ENCODE data around the gene EFCAB7. TPM values are rescaled to one million over a fixed set of nuclear protein-coding genes. Genes with fewer than 3 reads are reported as not detected.

EFCAB7 gene
- polyA plus RNA-seq, 2 donors: 2.0 to 2.8 TPM

DNA sequence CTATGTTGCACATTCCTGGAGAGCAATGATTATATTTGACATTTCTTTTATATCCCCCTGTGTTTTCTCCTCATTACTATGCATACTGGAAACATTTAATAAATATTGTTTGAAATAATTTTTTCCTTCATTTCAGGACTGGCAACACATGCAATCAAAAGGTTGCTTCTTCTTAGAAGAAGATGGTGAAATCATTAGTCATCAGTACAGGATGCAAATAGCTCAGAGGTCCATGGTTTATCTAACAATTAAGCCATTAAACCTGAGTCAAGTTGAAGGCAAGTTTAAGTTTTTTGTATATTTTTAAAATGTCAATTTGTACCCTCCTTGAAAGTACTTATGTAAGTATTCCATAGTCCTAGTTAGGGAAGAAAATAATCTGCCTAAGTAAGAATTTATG is 22.5 kb downstream of the EFCAB7 start:
- Histone ChIP-seq H3K4me1 (ENCODE audit: control insufficient read depth in 2 of 2, insufficient read depth in 2 of 2, low read length in 1 of 2) (no peaks in the 10 kb centered on the region), H3K27ac (ENCODE audit: low read depth in 2 of 2, low read length in 1 of 2) (no peak overlapping the region), H3K27me3 (ENCODE audit: control insufficient read depth in 1 of 2, insufficient read depth in 2 of 2, low read length in 2 of 2) (no peaks in the 10 kb centered on the region), H3K36me3 (ENCODE audit: control insufficient read depth in 2 of 2, insufficient read depth in 2 of 2, low read length in 1 of 2) (no peaks in the 10 kb centered on the region), H3K9me3 (ENCODE audit: control insufficient read depth in 2 of 2, insufficient read depth in 1 of 2, low read depth in 1 of 2, low read length in 1 of 2) (no peaks in the 10 kb centered on the region), H3K4me3 (ENCODE audit: low read depth in 1 of 2, low read length in 2 of 2) (no peak overlapping the region)

DNA sequence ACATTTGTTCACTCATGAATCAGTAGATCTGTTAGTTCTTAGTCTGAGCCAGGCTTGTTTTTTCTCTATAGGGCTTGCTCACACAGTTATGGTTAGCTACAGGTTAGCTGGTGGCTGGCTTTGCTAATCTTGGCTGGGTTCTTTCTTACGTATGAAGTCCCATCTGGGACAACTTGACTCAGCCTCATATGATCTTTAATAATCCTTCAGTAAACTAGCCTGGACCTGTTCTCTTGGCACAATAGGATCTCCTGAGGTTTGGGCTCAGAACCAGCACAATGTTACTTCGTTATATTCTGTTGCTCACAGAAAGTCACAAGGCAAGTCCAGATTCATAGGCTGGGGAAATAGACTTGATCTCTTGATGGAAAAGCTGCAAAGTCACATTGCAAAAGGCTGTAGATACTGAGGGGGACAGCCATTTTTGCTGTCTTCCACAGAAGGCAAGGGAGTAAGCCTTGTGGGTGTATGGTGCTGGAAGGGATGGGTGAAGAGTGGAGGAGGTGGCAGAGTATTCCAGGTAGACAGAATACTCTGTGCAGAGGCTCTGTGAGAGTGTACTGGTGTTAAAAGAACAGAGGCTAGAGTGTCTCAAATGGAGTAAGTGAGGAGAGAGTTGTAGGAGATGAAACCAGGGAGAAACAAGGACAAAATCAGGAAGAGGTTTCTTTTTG is 24.4 kb downstream of the EFCAB7 start:
- 50 to 75% methylated on average over 2 of the region's 2 CpGs for WGBS, 2 donors
- Histone ChIP-seq H3K9me3 (ENCODE audit: control insufficient read depth in 2 of 2, insufficient read depth in 1 of 2, low read depth in 1 of 2, low read length in 1 of 2) (no peaks in the 10 kb centered on the region), H3K4me1 (ENCODE audit: control insufficient read depth in 2 of 2, insufficient read depth in 2 of 2, low read length in 1 of 2) (no peaks in the 10 kb centered on the region), H3K27ac (ENCODE audit: low read depth in 2 of 2, low read length in 1 of 2) (peak overlapping the region; percentile 68 to 72), H3K27me3 (ENCODE audit: control insufficient read depth in 1 of 2, insufficient read depth in 2 of 2, low read length in 2 of 2) (no peaks in the 10 kb centered on the region), H3K36me3 (ENCODE audit: control insufficient read depth in 2 of 2, insufficient read depth in 2 of 2, low read length in 1 of 2) (no peaks in the 10 kb centered on the region), H3K4me3 (ENCODE audit: low read depth in 1 of 2, low read length in 2 of 2) (no peak overlapping the region)

DNA sequence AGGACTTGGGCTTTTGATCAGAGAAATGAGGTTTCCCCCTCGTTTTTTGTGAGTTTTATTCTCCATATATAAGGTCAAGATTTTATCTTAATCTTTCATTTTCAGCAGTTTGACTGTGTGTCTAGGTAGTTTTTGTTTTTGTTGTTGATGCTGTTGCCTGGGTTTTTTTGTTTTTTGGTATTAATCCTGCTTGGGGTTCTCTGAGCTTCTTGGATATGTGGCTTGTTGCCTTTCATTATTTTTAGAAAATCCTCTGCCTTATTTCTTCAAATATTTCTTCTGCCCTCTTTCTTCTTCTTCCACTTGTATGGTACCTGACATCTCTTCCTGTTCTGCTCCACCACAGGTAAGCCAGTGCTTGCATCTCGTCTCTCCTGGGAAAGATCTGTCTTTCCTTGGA is 25.0 kb downstream of the EFCAB7 start:
- H3K9me3 ChIP-seq (ENCODE audit: control insufficient read depth in 2 of 2, insufficient read depth in 1 of 2, low read depth in 1 of 2, low read length in 1 of 2): no peaks in the 10 kb centered on the region
- no peaks in the 10 kb centered on the region for H3K4me1 ChIP-seq (ENCODE audit: control insufficient read depth in 2 of 2, insufficient read depth in 2 of 2, low read length in 1 of 2)
- no peak overlapping the region for H3K27ac ChIP-seq (ENCODE audit: low read depth in 2 of 2, low read length in 1 of 2)
- WGBS, 2 donors: 85 to 87% methylated on average over 2 of the region's 2 CpGs
- no peaks in the 10 kb centered on the region for H3K36me3 ChIP-seq (ENCODE audit: control insufficient read depth in 2 of 2, insufficient read depth in 2 of 2, low read length in 1 of 2)
- H3K4me3 ChIP-seq (ENCODE audit: low read depth in 1 of 2, low read length in 2 of 2): no peak overlapping the region
- H3K27me3 ChIP-seq (ENCODE audit: control insufficient read depth in 1 of 2, insufficient read depth in 2 of 2, low read length in 2 of 2): no peaks in the 10 kb centered on the region

DNA sequence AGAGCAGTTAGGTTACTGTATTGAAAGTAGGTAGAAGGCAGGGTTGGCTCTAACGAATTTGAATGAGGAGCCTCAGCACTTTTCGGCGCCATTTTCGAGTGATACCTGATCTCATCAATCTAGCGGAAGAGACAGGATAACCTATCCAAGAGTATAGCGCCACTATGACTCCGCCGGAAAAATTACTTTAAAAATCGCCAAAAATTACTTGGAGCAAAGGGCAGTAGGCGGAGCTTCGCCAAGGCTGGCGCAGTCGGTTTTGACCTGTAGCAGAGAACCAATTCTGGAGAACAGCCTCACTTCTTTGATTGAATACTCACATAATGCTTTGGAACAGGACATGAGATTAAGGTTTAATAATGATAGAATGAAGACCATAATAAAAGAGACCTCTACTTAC is 25.6 kb downstream of the EFCAB7 start:
- Histone ChIP-seq H3K27me3 (ENCODE audit: control insufficient read depth in 1 of 2, insufficient read depth in 2 of 2, low read length in 2 of 2) (no peaks in the 10 kb centered on the region), H3K9me3 (ENCODE audit: control insufficient read depth in 2 of 2, insufficient read depth in 1 of 2, low read depth in 1 of 2, low read length in 1 of 2) (no peaks in the 10 kb centered on the region), H3K4me3 (ENCODE audit: low read depth in 1 of 2, low read length in 2 of 2) (no peak overlapping the region), H3K36me3 (ENCODE audit: control insufficient read depth in 2 of 2, insufficient read depth in 2 of 2, low read length in 1 of 2) (no peaks in the 10 kb centered on the region), H3K27ac (ENCODE audit: low read depth in 2 of 2, low read length in 1 of 2) (no peak overlapping the region), H3K4me1 (ENCODE audit: control insufficient read depth in 2 of 2, insufficient read depth in 2 of 2, low read length in 1 of 2) (no peaks in the 10 kb centered on the region)
- 95 to 97% methylated on average over 13 of the region's 13 CpGs for WGBS, 2 donors

DNA sequence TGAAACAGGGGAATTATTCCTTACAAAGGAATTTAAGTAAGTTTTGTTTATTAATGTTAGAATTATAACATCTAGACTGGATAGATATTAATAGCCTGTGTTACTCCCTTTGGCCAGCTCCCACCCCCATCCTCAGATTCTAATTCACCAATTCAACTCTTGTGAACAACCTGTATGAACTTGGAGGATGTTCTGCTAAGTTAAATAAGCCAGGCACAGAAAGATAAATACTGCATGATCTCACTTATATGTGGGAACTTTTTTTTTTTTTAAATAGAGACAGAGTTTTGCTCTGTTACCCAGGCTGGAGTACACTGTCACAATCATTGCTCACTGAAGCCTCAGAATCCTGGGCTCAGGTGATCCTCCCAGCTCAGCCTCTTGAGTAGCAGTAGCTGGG is 32.2 kb downstream of the EFCAB7 start:
- no peaks in the 10 kb centered on the region for H3K4me1 ChIP-seq (ENCODE audit: control insufficient read depth in 2 of 2, insufficient read depth in 2 of 2, low read length in 1 of 2)
- no peak overlapping the region for H3K4me3 ChIP-seq (ENCODE audit: low read depth in 1 of 2, low read length in 2 of 2)
- H3K9me3 ChIP-seq (ENCODE audit: control insufficient read depth in 2 of 2, insufficient read depth in 1 of 2, low read depth in 1 of 2, low read length in 1 of 2): no peaks in the 10 kb centered on the region
- no peaks in the 10 kb centered on the region for H3K36me3 ChIP-seq (ENCODE audit: control insufficient read depth in 2 of 2, insufficient read depth in 2 of 2, low read length in 1 of 2)
- no peak overlapping the region for H3K27ac ChIP-seq (ENCODE audit: low read depth in 2 of 2, low read length in 1 of 2)
- H3K27me3 ChIP-seq (ENCODE audit: control insufficient read depth in 1 of 2, insufficient read depth in 2 of 2, low read length in 2 of 2): no peaks in the 10 kb centered on the region

DNA sequence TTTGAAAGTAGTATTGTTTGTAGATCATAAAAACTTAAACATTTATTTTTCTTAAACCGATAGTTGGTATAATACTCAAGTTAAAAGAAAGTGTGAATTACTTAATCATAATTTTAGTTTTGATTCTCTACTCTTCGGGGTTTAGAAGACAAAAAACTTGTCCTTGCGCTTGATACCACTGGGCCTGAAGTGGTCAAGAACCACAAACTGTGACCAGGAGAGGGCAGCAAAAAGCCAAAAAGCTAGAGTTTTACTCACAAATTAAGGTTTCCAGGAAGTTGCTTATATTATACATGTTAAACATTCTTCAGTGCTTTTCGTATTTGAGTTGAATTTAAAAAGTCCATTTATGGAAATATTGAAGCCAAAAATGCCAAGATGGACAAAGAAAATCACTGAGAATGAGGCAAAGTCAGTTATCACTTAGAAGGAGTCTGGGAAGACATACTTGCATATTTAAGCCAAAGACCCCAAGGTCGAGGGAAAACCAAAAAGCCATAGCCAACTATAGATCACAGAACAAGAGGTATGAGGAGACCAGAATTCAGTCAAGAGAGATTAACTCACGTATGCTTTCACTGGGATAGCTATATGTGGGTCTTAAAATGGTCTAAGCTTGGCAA is 34.2 kb downstream of the EFCAB7 start:
- Histone ChIP-seq H3K4me1 (ENCODE audit: control insufficient read depth in 2 of 2, insufficient read depth in 2 of 2, low read length in 1 of 2) (no peaks in the 10 kb centered on the region), H3K27me3 (ENCODE audit: control insufficient read depth in 1 of 2, insufficient read depth in 2 of 2, low read length in 2 of 2) (no peaks in the 10 kb centered on the region), H3K27ac (ENCODE audit: low read depth in 2 of 2, low read length in 1 of 2) (no peak overlapping the region), H3K36me3 (ENCODE audit: control insufficient read depth in 2 of 2, insufficient read depth in 2 of 2, low read length in 1 of 2) (no peaks in the 10 kb centered on the region), H3K9me3 (ENCODE audit: control insufficient read depth in 2 of 2, insufficient read depth in 1 of 2, low read depth in 1 of 2, low read length in 1 of 2) (no peaks in the 10 kb centered on the region), H3K4me3 (ENCODE audit: low read depth in 1 of 2, low read length in 2 of 2) (no peak overlapping the region)
- 75 to 80% methylated on average over 6 of the region's 6 CpGs for WGBS, 2 donors

DNA sequence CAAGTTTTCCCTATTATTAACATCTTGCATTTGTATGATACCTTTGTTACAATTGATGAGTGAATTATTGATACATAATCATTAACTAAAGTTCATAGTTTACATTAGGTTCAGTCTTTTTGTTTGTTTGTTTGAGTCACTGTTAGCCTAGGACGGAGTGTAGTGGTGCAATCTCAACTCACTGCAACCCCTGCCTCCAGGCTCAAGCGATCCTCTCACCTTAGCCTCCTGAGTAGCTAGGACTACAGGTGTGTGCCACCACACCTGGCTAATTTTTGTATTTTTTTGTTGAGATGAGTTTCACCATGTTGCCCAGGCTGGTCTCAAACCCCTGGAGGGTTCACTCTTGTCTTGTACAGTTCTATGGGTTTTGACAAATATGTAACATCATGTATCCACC is 36.0 kb downstream of the EFCAB7 start:
- H3K36me3 ChIP-seq (ENCODE audit: control insufficient read depth in 2 of 2, insufficient read depth in 2 of 2, low read length in 1 of 2): no peaks in the 10 kb centered on the region
- H3K9me3 ChIP-seq (ENCODE audit: control insufficient read depth in 2 of 2, insufficient read depth in 1 of 2, low read depth in 1 of 2, low read length in 1 of 2): no peaks in the 10 kb centered on the region
- H3K4me1 ChIP-seq (ENCODE audit: control insufficient read depth in 2 of 2, insufficient read depth in 2 of 2, low read length in 1 of 2): no peaks in the 10 kb centered on the region
- 93 to 98% methylated on average over 2 of the region's 2 CpGs for WGBS, 2 donors
- H3K27me3 ChIP-seq (ENCODE audit: control insufficient read depth in 1 of 2, insufficient read depth in 2 of 2, low read length in 2 of 2): no peaks in the 10 kb centered on the region
- H3K4me3 ChIP-seq (ENCODE audit: low read depth in 1 of 2, low read length in 2 of 2): no peak overlapping the region
- no peak overlapping the region for H3K27ac ChIP-seq (ENCODE audit: low read depth in 2 of 2, low read length in 1 of 2)

DNA sequence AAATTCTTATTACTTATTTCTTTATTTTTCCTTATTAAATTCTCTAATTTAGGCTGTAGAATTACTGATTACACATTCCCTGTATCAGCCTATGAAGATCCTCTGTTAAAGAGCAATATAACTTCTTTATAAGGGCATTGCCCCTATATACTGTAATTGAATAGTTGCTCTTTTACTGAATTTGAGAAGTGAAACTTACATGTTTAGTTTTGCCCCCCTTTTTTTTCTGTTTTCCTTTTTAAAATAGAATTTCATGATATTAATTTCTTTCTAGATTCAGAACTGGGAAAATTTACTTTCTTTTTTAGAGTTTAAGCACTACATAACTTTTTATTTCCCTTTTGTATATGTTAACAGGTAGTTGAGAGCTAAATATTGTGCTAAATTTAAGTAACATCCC is 40.4 kb downstream of the EFCAB7 start:
- Histone ChIP-seq H3K4me3 (ENCODE audit: low read depth in 1 of 2, low read length in 2 of 2) (no peak overlapping the region), H3K9me3 (ENCODE audit: control insufficient read depth in 2 of 2, insufficient read depth in 1 of 2, low read depth in 1 of 2, low read length in 1 of 2) (no peaks in the 10 kb centered on the region), H3K36me3 (ENCODE audit: control insufficient read depth in 2 of 2, insufficient read depth in 2 of 2, low read length in 1 of 2) (no peaks in the 10 kb centered on the region), H3K27me3 (ENCODE audit: control insufficient read depth in 1 of 2, insufficient read depth in 2 of 2, low read length in 2 of 2) (no peaks in the 10 kb centered on the region), H3K27ac (ENCODE audit: low read depth in 2 of 2, low read length in 1 of 2) (no peak overlapping the region), H3K4me1 (ENCODE audit: control insufficient read depth in 2 of 2, insufficient read depth in 2 of 2, low read length in 1 of 2) (no peaks in the 10 kb centered on the region)

DNA sequence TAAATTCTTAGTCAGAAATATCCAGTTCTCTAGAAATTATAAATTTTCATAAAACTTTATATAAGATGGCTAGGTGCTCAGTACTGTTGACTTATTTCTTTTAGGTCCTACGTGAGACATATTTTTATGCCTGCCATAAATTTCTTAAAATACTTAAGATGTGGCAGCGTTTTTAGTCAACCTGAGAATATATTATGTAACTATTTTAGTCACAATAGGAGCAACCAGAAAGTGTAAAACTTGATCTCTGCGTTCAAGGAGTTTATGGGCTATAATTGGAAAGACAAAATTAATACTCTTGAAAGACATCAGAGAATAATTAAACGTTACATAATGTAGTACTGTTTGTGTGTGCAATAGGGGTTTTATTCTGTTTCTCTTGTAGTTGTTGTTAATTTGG is 45.7 kb downstream of the EFCAB7 start:
- Histone ChIP-seq H3K9me3 (ENCODE audit: control insufficient read depth in 2 of 2, insufficient read depth in 1 of 2, low read depth in 1 of 2, low read length in 1 of 2) (no peaks in the 10 kb centered on the region), H3K36me3 (ENCODE audit: control insufficient read depth in 2 of 2, insufficient read depth in 2 of 2, low read length in 1 of 2) (no peaks in the 10 kb centered on the region), H3K4me3 (ENCODE audit: low read depth in 1 of 2, low read length in 2 of 2) (no peak overlapping the region), H3K27me3 (ENCODE audit: control insufficient read depth in 1 of 2, insufficient read depth in 2 of 2, low read length in 2 of 2) (no peaks in the 10 kb centered on the region), H3K4me1 (ENCODE audit: control insufficient read depth in 2 of 2, insufficient read depth in 2 of 2, low read length in 1 of 2) (no peaks in the 10 kb centered on the region), H3K27ac (ENCODE audit: low read depth in 2 of 2, low read length in 1 of 2) (no peak overlapping the region)
- WGBS, 2 donors: 89% methylated on average over 4 of the region's 4 CpGs

DNA sequence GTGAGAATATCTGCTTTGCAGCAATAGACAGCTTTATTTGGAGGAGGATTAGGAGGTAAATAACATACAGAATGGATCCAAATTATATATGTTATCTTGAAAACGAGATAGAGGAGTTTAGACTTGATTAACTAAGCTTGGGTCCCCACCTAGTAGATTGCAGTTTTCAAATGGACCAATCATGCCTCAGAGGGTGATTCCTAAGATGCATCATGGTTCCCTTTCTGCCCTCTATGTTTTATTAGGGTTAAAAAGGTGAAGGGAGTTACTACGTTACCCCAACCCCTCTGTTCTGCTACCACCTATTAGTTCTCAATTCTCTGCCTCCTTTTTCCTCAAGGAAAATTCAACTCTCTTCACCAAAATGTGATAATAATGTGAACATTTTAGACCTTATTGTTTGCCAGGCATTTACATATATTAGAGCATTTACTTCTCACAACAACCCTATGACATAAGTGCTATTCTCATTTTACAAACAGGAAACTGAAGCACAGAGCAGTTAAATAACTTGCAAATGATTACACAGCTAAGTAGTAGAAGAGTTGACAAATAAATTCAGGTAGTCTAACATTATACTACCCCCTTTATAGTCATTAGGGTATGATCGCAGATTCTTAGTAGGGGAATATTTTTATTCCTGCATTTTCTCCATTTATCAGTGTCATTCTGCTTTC is 46.5 kb downstream of the EFCAB7 start:
- Histone ChIP-seq H3K9me3 (ENCODE audit: control insufficient read depth in 2 of 2, insufficient read depth in 1 of 2, low read depth in 1 of 2, low read length in 1 of 2) (no peaks in the 10 kb centered on the region), H3K27ac (ENCODE audit: low read depth in 2 of 2, low read length in 1 of 2) (no peak overlapping the region), H3K4me3 (ENCODE audit: low read depth in 1 of 2, low read length in 2 of 2) (no peak overlapping the region), H3K27me3 (ENCODE audit: control insufficient read depth in 1 of 2, insufficient read depth in 2 of 2, low read length in 2 of 2) (no peaks in the 10 kb centered on the region), H3K4me1 (ENCODE audit: control insufficient read depth in 2 of 2, insufficient read depth in 2 of 2, low read length in 1 of 2) (no peaks in the 10 kb centered on the region), H3K36me3 (ENCODE audit: control insufficient read depth in 2 of 2, insufficient read depth in 2 of 2, low read length in 1 of 2) (no peaks in the 10 kb centered on the region)
- 81 to 85% methylated on average over 3 of the region's 3 CpGs for WGBS, 2 donors
